Activated B cell treated with CpG ODN at 0.5 μM for 24 hours (primary cell): ENCODE results near the gene OR10H1. TPM values are rescaled to one million over a fixed set of nuclear protein-coding genes. Genes with fewer than 3 reads are reported as not detected.

Experiments used
- total RNA-seq: library from RNA; stranded (reverse); gene quantifications from 2 replicates; pipeline ENCODE4 v1.2.3, GENCODE V29; 2022

OR10H1 gene
- total RNA-seq, 1 donor from 2014 or later, result not detected

Other genes with a start within 250 kb of the OR10H1 start
- not detected in 2 replicates for gene CYP4F8, start 200.4 kb downstream of the OR10H1 start, total RNA-seq
- not detected in 2 replicates for gene CYP4F3, start 174.8 kb downstream of the OR10H1 start, total RNA-seq
- gene CYP4F12, start 142.6 kb downstream of the OR10H1 start, total RNA-seq, result not detected in 2 replicates
- not detected in 2 replicates for gene OR10H2, start 87.6 kb downstream of the OR10H1 start, total RNA-seq
- gene OR10H3, start 77.7 kb downstream of the OR10H1 start, total RNA-seq, result not detected in 2 replicates
- not detected in 2 replicates for gene OR10H5, start 28.0 kb downstream of the OR10H1 start, total RNA-seq
- not detected in 2 replicates for gene CYP4F2, start 82.4 kb upstream of the OR10H1 start, total RNA-seq
- gene CYP4F11, start 118.9 kb upstream of the OR10H1 start, total RNA-seq, result not detected in 2 replicates
- gene OR10H4, start 133.3 kb upstream of the OR10H1 start, total RNA-seq, result not detected in 2 replicates